Measurements from ENCODE around the gene CELA3B.
"Not testable (repeated sequence)": the region's sequence is repeated elsewhere in the genome, so short reads cannot be mapped to it uniquely, and the experiment has no call there.

Gene CELA3B

DNA sequence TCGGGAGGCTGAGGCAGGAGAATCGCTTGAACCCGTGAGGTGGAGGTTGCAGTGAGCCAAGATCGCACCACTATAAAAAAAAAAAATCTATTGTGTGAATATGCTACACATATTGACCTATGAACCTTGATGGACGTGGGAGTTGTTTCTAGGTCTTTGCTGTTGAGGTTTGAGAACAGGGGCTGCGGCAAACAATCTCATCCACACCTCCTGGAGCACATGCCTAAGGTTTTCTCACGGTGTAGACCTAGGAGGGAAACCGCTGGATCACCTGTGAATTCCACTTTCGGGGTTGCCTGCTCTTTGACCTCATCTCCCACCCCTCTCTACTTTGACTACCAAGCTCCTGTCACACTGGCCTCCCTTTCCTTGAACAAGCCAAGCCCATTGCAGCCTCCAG, 1.5 kb upstream of the CELA3B start:
- not testable (repeated sequence) for H3K4me1 Mint-ChIP-seq; H3K4me3 Mint-ChIP-seq; H3K27ac Mint-ChIP-seq; DNase-seq; H3K36me3 Mint-ChIP-seq (ENCODE audit: low read depth); H3K9me3 Mint-ChIP-seq
- H3K27me3 Mint-ChIP-seq (ENCODE audit: low read depth, poor library complexity): peaks cover 12% of the 10 kb centered on the region

DNA sequence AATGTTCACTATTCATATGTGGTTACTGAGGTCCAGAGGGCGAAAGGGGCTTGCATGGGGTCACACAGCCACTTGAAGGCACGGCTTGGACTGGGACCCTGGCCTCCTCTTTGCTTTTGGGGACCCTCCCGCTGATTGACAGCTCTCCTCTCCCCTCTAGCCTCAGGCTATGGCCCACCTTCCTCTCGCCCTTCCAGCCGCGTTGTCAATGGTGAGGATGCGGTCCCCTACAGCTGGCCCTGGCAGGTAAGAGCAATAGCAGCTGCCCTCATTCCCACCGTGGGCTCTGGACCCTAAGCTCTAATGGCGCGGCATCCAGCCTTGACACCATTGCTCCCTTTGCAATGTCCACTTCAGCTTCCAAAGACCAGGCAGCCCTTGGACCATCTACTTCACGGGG, 1.4 kb downstream of the CELA3B start:
- H3K4me1 Mint-ChIP-seq; H3K27ac Mint-ChIP-seq; H3K4me3 Mint-ChIP-seq; H3K9me3 Mint-ChIP-seq; H3K36me3 Mint-ChIP-seq (ENCODE audit: low read depth); DNase-seq: not testable (repeated sequence)
- peaks cover 13% of the 10 kb centered on the region for H3K27me3 Mint-ChIP-seq (ENCODE audit: low read depth, poor library complexity)

DNA sequence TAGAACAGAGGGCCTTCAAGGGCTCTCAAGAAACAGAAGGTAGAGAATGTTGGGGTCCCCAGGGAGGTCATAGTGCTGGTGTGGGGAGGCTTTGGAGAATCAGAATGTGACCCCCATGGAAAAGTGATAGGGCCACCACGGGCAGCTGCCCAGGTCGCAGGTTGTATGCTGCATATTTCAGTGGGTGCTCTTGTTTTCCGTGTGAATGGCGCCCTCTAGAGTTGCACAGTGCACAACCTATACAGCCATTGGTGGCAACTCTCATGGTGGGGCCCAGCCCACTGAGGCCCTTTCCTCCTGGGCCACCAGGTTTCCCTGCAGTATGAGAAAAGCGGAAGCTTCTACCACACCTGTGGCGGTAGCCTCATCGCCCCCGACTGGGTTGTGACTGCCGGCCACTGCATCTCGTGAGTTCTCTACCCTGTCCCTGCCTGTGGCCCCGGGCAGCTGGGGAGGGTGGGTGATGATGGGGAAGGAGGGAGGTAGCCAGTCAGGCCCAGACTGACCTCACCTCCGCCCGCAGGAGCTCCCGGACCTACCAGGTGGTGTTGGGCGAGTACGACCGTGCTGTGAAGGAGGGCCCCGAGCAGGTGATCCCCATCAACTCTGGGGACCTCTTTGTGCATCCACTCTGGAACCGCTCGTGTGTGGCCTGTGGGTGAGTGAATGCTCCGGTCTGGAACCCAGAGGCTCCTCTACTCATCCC, 3.8 kb downstream of the CELA3B start:
- not testable (repeated sequence) for H3K27ac Mint-ChIP-seq; H3K4me3 Mint-ChIP-seq; H3K4me1 Mint-ChIP-seq; H3K9me3 Mint-ChIP-seq; H3K36me3 Mint-ChIP-seq (ENCODE audit: low read depth); H3K27me3 Mint-ChIP-seq (ENCODE audit: low read depth, poor library complexity); DNase-seq

DNA sequence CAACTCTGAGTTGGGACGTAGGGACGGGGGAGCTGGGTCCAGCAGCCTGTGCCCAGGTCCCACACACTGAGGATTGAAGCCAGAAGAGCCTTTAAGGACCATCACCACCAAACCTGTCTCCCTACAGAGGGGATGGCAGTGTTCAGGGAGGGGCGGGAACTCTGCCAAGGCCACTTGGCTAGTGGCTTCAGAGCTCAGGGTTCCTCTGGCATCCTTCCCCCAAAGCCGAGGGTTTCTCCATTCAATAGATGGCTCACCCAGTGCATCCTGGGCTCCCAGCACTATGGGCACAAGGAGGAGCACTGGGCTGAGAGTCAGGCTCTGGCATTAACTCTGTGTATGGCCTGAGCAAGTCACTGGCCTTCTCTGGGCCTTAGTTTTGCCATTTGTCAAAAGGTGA, 4.4 kb downstream of the CELA3B start:
- not testable (repeated sequence) for DNase-seq

DNA sequence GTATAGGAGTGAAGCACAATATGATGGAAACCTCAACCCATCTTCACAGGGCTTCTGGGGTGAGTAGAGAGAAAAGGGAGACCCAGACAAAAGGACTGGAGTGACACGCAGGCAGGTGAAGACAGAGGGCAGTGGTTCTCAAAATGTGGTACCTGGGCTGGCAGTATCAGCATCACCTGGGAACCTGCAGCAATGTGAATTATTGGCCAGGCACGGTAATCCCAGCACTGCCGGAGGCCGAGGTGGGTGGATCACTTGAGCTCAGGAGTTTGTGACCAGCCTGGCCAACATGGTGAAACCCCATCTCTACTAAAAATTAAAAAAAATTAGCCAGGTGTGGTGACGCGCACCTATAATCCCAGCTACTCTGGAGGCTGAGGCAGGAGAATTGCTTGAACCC, 5.3 kb downstream of the CELA3B start:
- H3K27ac Mint-ChIP-seq; DNase-seq; H3K36me3 Mint-ChIP-seq (ENCODE audit: low read depth); H3K9me3 Mint-ChIP-seq; H3K27me3 Mint-ChIP-seq (ENCODE audit: low read depth, poor library complexity); H3K4me3 Mint-ChIP-seq; H3K4me1 Mint-ChIP-seq: not testable (repeated sequence)

More for the DNA sequence above, 4.4 kb downstream of the CELA3B start:
- not testable (repeated sequence) for H3K4me1 Mint-ChIP-seq; H3K27me3 Mint-ChIP-seq (ENCODE audit: low read depth, poor library complexity); H3K4me3 Mint-ChIP-seq; H3K36me3 Mint-ChIP-seq (ENCODE audit: low read depth); H3K27ac Mint-ChIP-seq; H3K9me3 Mint-ChIP-seq

DNA sequence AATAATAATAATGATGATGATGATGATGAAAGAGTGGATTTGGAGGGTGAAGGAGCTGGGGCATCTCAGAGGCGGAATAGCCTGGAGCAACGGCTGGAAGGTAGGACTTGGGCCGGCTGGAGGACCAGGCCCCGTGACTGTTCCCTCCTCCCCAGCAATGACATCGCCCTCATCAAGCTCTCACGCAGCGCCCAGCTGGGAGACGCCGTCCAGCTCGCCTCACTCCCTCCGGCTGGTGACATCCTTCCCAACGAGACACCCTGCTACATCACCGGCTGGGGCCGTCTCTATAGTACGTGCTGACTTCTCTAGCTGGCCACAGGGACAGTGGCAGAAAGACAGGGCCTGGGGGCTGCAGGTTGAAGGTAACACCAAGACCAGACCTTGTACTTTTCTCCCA, 6.7 kb downstream of the CELA3B start:
- not testable (repeated sequence) for H3K9me3 Mint-ChIP-seq; H3K4me1 Mint-ChIP-seq; DNase-seq; H3K36me3 Mint-ChIP-seq (ENCODE audit: low read depth); H3K27ac Mint-ChIP-seq; H3K4me3 Mint-ChIP-seq
- H3K27me3 Mint-ChIP-seq (ENCODE audit: low read depth, poor library complexity): peaks cover 10% of the 10 kb centered on the region

DNA sequence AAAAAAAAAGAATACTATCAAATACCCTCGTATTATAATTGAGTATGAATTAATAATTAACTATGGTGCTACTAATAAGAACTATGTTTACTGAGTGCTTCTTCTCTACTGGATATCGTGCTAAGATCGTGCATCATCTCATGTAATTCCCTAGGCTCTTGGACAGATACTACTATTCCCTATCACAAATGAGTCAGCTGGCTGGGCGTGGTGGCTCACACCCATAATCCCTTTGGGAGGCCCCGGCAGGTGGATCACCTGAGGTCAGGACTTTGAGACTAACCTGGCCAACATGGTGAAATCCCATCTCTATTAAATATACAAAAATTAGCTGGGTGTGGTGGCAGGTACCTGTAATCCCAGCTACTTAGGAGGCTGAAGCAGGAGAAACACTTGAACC, 9.1 kb downstream of the CELA3B start:
- not testable (repeated sequence) for H3K36me3 Mint-ChIP-seq (ENCODE audit: low read depth)

DNA sequence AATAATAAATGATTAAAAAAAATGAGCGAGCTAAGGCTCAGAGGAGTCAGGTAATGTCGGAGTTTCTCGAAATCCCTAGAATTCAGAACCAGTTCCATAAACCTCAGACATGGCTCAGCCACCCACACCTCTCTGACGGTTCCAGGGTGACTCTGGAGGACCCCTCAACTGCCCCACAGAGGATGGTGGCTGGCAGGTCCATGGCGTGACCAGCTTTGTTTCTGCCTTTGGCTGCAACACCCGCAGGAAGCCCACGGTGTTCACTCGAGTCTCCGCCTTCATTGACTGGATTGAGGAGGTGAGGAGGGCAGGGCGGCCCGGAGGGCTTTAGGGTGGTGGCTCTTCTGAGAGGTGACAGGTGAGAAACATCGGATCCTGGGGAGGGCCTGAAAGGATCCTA, 9.6 kb downstream of the CELA3B start:
- not testable (repeated sequence) for H3K9me3 Mint-ChIP-seq; H3K36me3 Mint-ChIP-seq (ENCODE audit: low read depth); H3K27ac Mint-ChIP-seq; H3K27me3 Mint-ChIP-seq (ENCODE audit: low read depth, poor library complexity); H3K4me1 Mint-ChIP-seq; H3K4me3 Mint-ChIP-seq; DNase-seq

More for the DNA sequence above, 9.1 kb downstream of the CELA3B start:
- not testable (repeated sequence) for H3K27me3 Mint-ChIP-seq (ENCODE audit: low read depth, poor library complexity); DNase-seq; H3K4me1 Mint-ChIP-seq; H3K4me3 Mint-ChIP-seq; H3K9me3 Mint-ChIP-seq; H3K27ac Mint-ChIP-seq

DNA sequence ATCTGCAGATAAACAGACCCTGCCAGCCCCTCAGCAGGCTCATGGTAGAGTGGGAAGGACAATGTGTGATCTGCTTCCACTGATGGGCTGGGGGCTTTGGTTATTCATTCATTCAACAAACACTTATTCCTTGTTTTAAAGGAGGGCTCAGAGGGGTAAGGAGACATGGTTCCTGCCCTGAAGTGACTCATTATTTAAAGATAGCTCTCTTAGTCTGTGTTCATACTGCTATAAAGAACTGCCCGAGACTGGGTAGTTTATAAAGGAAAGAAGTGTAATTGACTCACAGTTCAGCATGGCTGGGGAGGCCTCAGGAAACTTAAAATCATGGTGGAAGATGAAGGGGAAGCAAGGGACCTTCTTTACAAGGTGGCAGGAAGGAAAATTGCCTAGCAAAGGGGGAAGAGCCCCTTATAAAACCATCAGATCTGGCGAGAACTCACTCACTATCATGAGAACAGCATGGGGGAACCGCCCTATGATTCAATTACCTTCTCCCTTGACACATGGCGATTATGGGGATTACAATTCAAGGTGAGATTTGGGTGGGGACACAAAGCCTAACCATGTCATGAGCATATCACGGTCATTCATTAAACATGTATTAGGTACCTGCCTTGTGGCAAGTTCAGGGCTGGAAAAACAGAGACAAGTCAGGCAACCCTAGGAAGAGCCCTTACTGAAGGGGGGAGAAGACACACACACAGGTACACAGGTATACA, 13.0 kb downstream of the CELA3B start:
- H3K9me3 Mint-ChIP-seq; H3K4me1 Mint-ChIP-seq; DNase-seq; H3K4me3 Mint-ChIP-seq; H3K27ac Mint-ChIP-seq; H3K36me3 Mint-ChIP-seq (ENCODE audit: low read depth); H3K27me3 Mint-ChIP-seq (ENCODE audit: low read depth, poor library complexity): not testable (repeated sequence)

DNA sequence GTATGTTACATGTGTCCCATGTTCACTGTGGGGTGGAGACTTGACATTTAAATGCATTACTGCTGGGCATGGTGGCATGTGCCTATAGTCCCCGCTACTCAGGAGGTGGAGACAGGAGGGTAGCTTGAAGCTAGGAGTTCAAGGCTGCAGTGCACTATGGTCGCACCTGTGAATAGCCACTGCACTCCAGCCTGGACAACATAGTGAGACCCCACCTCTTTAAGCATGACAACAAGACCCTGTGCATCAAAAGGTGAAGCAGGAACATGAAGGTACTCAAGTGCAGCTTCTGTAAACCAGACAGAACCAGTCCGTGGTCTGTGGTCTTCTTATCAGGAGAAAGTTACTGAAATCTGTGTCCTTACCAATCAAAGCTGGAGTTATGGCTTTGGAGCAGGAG, 15.4 kb downstream of the CELA3B start:
- DNase-seq; H3K27ac Mint-ChIP-seq; H3K36me3 Mint-ChIP-seq (ENCODE audit: low read depth); H3K9me3 Mint-ChIP-seq; H3K4me3 Mint-ChIP-seq: not testable (repeated sequence)
- Mint-ChIP-seq H3K4me1 (peaks cover 15% of the 10 kb centered on the region), H3K27me3 (ENCODE audit: low read depth, poor library complexity) (peaks cover 13% of the 10 kb centered on the region)

DNA sequence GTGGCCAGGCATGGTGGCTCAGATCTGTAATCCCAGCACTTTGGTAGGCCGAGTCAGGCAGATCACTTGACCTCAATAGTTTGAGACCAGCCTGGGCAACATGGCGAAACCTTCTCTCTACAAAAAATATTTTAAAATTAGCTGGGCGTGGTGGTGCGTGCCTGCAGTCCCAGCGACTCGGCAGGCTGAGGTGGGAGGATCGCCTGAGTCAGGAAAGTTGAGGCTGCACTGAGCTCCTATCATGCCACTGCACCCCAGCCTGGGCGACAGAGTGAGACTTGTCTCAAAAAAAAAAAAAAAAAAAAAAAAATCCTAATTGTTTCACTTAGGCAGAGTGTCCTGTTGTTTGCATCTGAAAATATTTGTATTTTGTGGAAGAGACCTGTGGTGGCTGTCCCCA, 17.9 kb downstream of the CELA3B start:
- H3K9me3 Mint-ChIP-seq; H3K27me3 Mint-ChIP-seq (ENCODE audit: low read depth, poor library complexity); H3K4me3 Mint-ChIP-seq; H3K27ac Mint-ChIP-seq; H3K36me3 Mint-ChIP-seq (ENCODE audit: low read depth); DNase-seq: not testable (repeated sequence)
- H3K4me1 Mint-ChIP-seq: peaks cover 15% of the 10 kb centered on the region

DNA sequence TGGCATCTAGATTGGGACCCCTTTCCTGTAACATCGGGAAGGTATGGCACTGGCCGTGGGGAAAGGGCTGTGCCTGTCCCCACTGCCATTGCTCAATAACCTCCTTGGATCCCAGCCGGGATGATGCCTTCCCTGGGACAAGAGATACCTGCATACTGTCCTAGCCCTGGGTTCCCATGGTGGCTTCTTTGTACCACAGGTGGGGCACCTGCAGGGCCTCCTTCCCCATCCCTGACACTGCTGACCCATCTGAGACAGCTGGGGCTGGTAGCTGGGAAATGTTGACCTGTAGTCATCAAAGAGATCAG, 19.8 kb downstream of the CELA3B start:
- not testable (repeated sequence) for H3K27ac Mint-ChIP-seq; H3K27me3 Mint-ChIP-seq (ENCODE audit: low read depth, poor library complexity); H3K4me3 Mint-ChIP-seq; DNase-seq; H3K36me3 Mint-ChIP-seq (ENCODE audit: low read depth); H3K9me3 Mint-ChIP-seq
- H3K4me1 Mint-ChIP-seq: peaks cover 15% of the 10 kb centered on the region

DNA sequence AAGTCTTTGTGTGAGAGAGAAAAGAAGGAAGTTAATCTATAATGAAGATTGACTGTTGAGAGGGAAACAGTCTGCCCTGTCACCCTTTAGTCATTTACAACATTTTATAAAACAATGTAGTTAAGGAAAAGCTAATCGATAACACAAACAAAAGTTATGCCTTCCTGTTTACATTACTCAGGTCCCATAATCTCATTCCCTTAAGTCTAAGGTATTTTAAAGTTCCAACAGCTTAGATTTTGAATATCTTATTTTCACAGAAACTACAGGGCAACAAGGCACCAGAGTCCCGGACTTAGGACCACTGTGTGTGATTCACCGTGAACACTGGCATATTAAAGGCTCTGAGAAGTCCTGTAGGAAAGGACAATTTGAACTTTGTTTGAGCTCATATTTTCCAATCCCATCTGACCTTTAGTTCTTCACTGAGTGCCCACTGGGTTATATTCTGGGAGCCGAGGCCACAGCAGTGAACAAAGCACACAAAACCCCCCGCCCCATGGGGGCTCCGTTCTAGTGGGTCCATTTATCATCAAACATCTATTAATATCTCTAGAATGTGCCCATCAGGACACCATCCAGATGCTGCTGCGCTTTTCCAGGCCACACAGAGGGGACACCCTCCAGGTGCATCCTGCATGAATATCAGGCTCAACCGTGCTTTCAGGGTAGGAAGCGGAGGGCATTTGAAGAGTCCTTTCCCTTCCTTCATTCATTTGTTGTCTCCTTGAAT, 21.2 kb downstream of the CELA3B start:
- not testable (repeated sequence) for H3K36me3 Mint-ChIP-seq (ENCODE audit: low read depth); DNase-seq; H3K4me3 Mint-ChIP-seq; H3K9me3 Mint-ChIP-seq; H3K27ac Mint-ChIP-seq
- peaks cover 15% of the 10 kb centered on the region for H3K4me1 Mint-ChIP-seq
- peaks cover 10% of the 10 kb centered on the region for H3K27me3 Mint-ChIP-seq (ENCODE audit: low read depth, poor library complexity)

DNA sequence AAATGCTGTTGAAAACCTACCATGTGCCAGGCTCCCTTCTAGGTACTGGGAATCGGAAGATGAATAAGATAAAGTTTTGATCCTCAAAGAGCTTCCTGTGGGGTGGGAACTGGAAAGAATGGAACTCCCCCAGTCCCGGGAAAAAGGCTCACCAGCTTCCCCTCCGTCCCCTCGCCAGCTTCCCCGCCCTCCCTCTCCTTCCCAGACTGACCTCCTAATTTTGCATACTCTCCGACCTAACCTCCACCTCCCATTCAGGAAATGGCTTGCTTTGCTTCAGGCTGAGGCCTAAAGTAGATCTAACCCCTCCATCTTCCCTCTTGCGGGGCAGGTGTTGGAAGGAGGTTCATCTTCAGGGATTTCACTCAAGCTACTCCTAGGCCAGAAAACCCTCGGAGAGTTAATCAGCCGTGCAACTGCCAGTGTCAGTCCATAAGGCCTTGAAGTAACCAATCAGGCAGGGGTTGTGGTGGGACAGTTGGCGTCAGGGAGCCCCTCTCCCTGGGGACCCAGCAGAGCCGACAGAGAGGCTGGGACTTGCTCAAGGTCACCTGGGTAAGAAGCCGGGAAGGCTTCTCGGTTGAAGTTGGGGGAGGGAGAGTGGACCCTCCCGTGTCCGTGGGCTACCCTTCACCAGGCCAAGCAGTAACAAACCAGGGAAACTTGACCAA, 21.9 kb downstream of the CELA3B start:
- Mint-ChIP-seq H3K4me1 (peaks cover 15% of the 10 kb centered on the region), H3K27me3 (ENCODE audit: low read depth, poor library complexity) (peaks cover 14% of the 10 kb centered on the region)
- DNase-seq; H3K27ac Mint-ChIP-seq; H3K4me3 Mint-ChIP-seq; H3K36me3 Mint-ChIP-seq (ENCODE audit: low read depth); H3K9me3 Mint-ChIP-seq: not testable (repeated sequence)

Measured in nephron progenitor cell (in vitro differentiated cells).